Left ventricle myocardium inferior (tissue), 1 donor: ENCODE measurements around the gene GFRA1. TPM values are rescaled to one million over a fixed set of nuclear protein-coding genes. Genes with fewer than 3 reads are reported as not detected.

Source experiments
- DNase-seq: peaks from one replicate; pipeline ENCODE4 v3.0.0-alpha.2; 2020
- H3K27ac ChIP-seq: fragments of 200-600 bp; replicated peaks from 2 replicates; pipeline ENCODE4 v1.8.0; 2021
- H3K27me3 ChIP-seq: fragments of 200-600 bp; 2 replicates; pipeline ENCODE4 v1.8.0; 2021; ENCODE audit warnings: low read depth
- H3K36me3 ChIP-seq: fragments of 200-600 bp; 2 replicates; pipeline ENCODE4 v1.8.0; 2021
- H3K4me1 ChIP-seq: fragments of 200-600 bp; 2 replicates; pipeline ENCODE4 v1.8.0; 2021
- H3K4me3 ChIP-seq: fragments of 200-600 bp; 2 replicates; pipeline ENCODE4 v1.8.0; 2021; ENCODE audit warnings: mild to moderate bottlenecking, moderate library complexity
- H3K9me3 ChIP-seq: fragments of 200-600 bp; replicated peaks from 2 replicates; pipeline ENCODE4 v1.8.0; 2021
- intact Hi-C: fragments of 100-400 bp; cut with micrococcal nuclease; formaldehyde crosslinking; loops from one replicate; pipeline ENCODE4 v1.11.0; 2022
- total RNA-seq: library from RNA; stranded (reverse); fragmentation: NEBNext Ultra II Directional; extraction: Animal tissue kit (Norgen Biotek cat#: 25700); gene quantifications from one replicate; pipeline ENCODE4 v1.2.1, GENCODE V29; 2021
- TF ChIP-seq, protein P1 (sequence below): fragments of 200-600 bp; IDR thresholded peaks from 2 replicates; pipeline ENCODE4 v1.8.0; 2021; ENCODE audit warnings: antibody characterized with exemption, mild to moderate bottlenecking, borderline replicate concordance
- donor health status: DM: no; HTN: yes; CAD: no; lungs with severe emphysema.

The GFRA1 gene
- total RNA-seq, 1 donor from 2014 or later = 5.1 TPM

DNA sequence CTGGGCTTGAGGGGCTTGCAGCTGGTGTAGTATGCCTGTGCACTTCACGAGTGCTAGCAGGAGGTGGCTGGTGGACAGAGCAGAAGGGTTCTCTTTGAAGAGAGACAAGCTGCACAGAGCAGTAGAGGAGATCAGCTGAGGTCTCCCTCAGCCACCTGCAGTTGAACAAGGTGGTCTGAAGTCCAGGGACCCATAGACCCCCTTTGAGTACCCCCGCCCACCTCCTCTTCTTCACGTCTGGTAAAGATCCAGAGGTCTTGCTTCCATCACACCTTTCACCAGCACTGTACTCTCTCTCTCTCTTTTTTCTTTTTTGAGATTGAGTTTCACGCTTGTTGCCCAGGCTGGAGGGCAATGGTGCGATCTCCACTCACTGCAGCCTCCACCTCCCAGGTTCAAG, 157.2 kb downstream of the GFRA1 start:
- no peak overlapping the region for H3K4me3 ChIP-seq
- no peaks in the 10 kb centered on the region for H3K4me1 ChIP-seq
- H3K27me3 ChIP-seq = peaks cover 18% of the 10 kb centered on the region
- H3K36me3 ChIP-seq = no peaks in the 10 kb centered on the region
- DNase-seq = no peak
- H3K9me3 ChIP-seq = no peaks in the 10 kb centered on the region
- TF ChIP-seq, protein P1, sequence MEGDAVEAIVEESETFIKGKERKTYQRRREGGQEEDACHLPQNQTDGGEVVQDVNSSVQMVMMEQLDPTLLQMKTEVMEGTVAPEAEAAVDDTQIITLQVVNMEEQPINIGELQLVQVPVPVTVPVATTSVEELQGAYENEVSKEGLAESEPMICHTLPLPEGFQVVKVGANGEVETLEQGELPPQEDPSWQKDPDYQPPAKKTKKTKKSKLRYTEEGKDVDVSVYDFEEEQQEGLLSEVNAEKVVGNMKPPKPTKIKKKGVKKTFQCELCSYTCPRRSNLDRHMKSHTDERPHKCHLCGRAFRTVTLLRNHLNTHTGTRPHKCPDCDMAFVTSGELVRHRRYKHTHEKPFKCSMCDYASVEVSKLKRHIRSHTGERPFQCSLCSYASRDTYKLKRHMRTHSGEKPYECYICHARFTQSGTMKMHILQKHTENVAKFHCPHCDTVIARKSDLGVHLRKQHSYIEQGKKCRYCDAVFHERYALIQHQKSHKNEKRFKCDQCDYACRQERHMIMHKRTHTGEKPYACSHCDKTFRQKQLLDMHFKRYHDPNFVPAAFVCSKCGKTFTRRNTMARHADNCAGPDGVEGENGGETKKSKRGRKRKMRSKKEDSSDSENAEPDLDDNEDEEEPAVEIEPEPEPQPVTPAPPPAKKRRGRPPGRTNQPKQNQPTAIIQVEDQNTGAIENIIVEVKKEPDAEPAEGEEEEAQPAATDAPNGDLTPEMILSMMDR = no peak
- H3K27ac ChIP-seq = no peak overlapping the region
- intact Hi-C loops = no loop called here

DNA sequence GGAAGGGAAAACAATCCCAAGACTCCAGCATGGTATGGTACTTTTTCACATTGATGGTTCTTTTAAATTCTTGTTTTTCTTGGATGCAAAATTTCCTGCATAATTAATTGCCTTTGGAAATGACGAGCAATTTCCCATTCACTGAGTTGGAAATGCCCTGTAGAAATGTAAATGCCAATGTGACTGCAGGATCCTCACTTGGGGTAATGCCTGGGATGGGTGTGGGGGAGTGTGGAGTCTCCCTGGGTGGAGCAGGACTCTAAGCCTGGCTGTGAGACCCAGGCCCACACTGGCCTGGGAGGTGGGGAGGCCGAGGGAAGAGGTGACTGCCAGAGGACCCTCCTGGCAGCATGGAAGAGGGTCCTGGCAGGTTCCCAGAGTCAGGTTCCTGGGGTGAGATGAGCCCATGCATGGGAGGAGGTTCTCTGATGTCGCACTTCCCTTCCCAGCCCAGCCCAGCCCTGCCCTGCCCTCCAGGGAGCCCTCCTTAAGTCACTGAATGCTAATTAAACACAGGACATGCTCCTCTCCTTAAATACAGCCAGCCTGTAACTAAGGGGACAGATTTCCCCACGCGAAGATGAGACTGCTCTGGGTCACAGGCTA, 157.9 kb downstream of the GFRA1 start:
- intact Hi-C loops = no loop called here
- DNase-seq = no peak
- TF ChIP-seq, protein P1 = no peak

DNA sequence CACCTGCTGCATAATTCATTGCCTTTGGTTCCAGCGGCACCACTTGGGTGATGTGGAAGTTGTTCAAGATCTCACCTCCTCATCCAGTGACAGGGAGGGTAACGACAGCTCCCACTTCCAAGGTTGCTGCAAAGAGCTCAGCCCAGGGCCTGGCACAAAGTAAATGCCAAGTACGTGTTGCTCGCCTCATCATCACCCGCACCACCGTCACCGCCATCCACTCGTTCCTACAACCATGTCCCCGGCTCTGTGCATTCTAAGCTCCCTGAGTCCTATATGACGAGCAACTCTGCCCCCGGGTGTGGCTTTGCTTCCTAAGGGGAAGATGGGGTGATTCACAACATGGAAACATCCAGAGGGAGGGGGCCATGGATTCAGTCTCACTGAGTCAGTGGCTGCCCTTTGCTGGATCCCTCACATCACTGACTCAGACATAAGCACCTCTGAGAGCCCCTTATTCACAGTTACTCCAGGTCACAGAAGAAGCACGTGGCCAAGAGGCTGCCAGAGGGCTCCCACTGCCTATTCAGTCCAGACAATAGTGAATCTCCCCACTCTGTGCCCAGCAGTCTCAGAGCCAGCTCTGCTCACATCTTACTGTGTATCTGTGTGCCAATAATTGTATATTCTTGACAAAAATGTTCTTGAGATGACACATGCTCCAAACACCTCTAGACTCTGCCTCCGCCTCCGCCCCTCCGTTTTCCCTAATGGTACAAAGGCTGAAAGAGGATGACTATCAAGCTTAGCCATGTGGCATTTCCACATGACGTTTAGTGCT, 159.1 kb downstream of the GFRA1 start:
- no peak overlapping the region for H3K4me3 ChIP-seq
- no peak overlapping the region for H3K27ac ChIP-seq
- intact Hi-C loops = no loop called here
- H3K9me3 ChIP-seq = no peaks in the 10 kb centered on the region
- no peaks in the 10 kb centered on the region for H3K36me3 ChIP-seq
- peaks cover 18% of the 10 kb centered on the region for H3K27me3 ChIP-seq
- TF ChIP-seq, protein P1 = no peak
- DNase-seq = no peak
- H3K4me1 ChIP-seq = no peaks in the 10 kb centered on the region

More for the DNA sequence above, 157.9 kb downstream of the GFRA1 start:
- H3K27me3 ChIP-seq = peaks cover 18% of the 10 kb centered on the region
- H3K4me1 ChIP-seq = no peaks in the 10 kb centered on the region
- no peaks in the 10 kb centered on the region for H3K36me3 ChIP-seq
- no peaks in the 10 kb centered on the region for H3K9me3 ChIP-seq
- no peak overlapping the region for H3K27ac ChIP-seq
- no peak overlapping the region for H3K4me3 ChIP-seq

DNA sequence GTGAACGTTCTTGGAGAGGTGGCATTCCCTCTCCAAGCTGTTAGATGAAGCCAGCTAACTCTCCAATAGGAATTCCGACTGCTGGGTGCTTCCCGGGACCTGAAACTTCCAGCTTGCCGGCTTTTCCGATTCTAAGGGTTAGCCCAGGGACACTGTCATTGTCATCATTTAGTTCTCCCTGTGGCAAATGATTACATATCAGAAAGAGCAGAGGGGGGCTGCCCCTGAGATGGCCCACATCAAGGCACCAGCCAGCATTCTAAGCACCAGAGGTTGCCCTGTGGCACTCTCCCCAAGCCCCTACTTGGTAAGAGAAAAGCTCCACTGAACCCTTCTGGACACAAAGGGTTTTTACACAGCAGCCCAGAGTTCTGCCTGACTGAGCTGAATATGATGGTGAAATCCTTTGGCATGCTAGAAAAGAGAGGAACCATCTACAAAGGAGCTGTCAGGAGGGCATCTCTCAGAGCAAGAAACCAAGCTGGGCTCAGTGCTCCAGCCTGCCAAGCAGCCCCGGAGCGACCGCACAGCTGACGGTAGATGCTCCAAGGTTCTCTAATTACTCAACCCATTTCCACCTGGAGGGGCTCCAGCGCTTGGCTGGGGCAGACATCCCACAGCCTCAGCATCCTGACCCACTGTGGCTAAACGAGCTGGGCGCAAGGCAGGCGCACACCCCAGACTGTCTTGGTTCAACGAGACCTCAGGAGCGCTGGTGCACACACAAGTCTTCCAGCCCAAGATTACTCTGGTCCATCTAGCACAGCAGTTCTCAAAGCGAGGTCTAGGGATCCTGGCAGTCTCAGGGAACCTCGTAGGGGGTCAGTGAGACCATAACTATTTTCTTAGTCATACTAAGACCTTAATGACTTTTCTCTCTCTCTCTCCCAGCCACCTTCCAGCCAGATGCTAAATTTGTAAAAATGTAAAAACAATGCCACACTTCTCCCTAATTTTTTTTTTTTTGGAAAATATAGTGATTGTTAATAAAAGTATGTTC, 160.5 kb downstream of the GFRA1 start:
- H3K27ac ChIP-seq = no peak overlapping the region
- H3K9me3 ChIP-seq = no peaks in the 10 kb centered on the region
- no peaks in the 10 kb centered on the region for H3K36me3 ChIP-seq
- no peaks in the 10 kb centered on the region for H3K4me1 ChIP-seq
- intact Hi-C loops = no loop called here
- H3K4me3 ChIP-seq = no peak overlapping the region
- DNase-seq = no peak
- H3K27me3 ChIP-seq = peaks cover 18% of the 10 kb centered on the region
- TF ChIP-seq, protein P1 = no peak

DNA sequence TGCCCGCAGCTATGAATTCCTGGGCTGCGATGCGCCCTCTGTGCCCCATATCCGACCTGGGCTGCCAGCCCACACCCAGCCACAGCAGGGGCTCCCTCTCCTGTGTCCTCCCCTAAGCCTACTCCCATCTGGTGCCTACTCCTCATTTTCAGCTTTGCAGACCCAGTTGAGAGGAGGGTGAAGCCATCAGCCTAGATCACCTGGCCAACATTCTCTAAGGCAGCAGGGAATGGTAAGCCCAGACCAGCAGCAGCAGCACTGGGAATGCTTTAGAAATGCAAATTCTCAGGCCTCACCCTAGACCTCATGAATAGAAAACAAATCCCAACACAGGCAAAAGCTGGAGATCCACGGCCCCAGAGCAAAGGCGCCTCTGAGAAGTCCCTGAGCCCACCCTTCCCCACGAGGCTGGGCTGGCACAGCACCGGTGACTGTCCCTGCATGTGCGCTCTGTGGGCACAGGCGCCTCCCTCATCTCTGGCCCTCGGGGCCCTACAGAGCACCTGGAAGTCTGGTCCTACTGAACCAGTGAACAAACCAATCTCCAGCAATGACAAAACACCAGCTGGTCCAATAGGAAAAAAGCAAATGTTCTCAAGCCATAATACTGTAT, 161.4 kb downstream of the GFRA1 start:
- Histone ChIP-seq H3K4me1 (no peaks in the 10 kb centered on the region), H3K9me3 (no peaks in the 10 kb centered on the region), H3K36me3 (no peaks in the 10 kb centered on the region), H3K27me3 (peaks cover 18% of the 10 kb centered on the region), H3K27ac (no peak overlapping the region), H3K4me3 (no peak overlapping the region)
- intact Hi-C loops = no loop called here
- no peak for DNase-seq
- TF ChIP-seq, protein P1 = no peak
